NT2/D1 (cell line): ENCODE data around the gene GRAMD1B.
"Not testable (repeated sequence)": the region's sequence is repeated elsewhere in the genome, so short reads cannot be mapped to it uniquely, and the experiment has no call there.

Source experiments
- DNase-seq: peaks from one replicate; pipeline ENCODE4 v3.0.0-alpha.2; 2011; ENCODE audit warnings: low read depth, low spot score
- H3K27me3 ChIP-seq: 2 replicates; pipeline ENCODE4 v1.6.0; 2011; ENCODE audit warnings: mild to moderate bottlenecking; ENCODE audit not compliant: insufficient read length, insufficient read depth
- H3K36me3 ChIP-seq: 2 replicates; pipeline ENCODE4 v1.6.1; 2011; ENCODE audit warnings: mild to moderate bottlenecking, low read length, mixed read lengths; ENCODE audit not compliant: insufficient read depth, insufficient read length
- H3K4me1 ChIP-seq: 2 replicates; pipeline ENCODE4 v1.5.1; 2011; ENCODE audit not compliant: insufficient read depth, insufficient read length
- H3K4me3 ChIP-seq: 2 replicates; pipeline ENCODE4 v1.5.1; 2011; ENCODE audit warnings: low read depth; ENCODE audit not compliant: insufficient read length
- H3K9ac ChIP-seq: 2 replicates; pipeline ENCODE4 v1.6.0; 2011; ENCODE audit warnings: low read depth; ENCODE audit not compliant: insufficient read length
- H3K9me3 ChIP-seq: 2 replicates; pipeline ENCODE4 v1.5.1; 2011; ENCODE audit warnings: mild to moderate bottlenecking, low read length; ENCODE audit not compliant: insufficient read depth
- SUZ12 ChIP-seq: IDR thresholded peaks from 2 replicates; pipeline ENCODE4 v1.6.1; 2011; ENCODE audit not compliant: insufficient read length, insufficient read depth; ENCODE audit errors: extremely low read depth
- YY1 ChIP-seq: IDR thresholded peaks from 2 replicates; pipeline ENCODE4 v1.6.1; 2011; ENCODE audit not compliant: insufficient read length, insufficient read depth
- ZNF274 ChIP-seq: IDR thresholded peaks from 2 replicates; pipeline ENCODE4 v1.6.1; 2011; ENCODE audit warnings: mild to moderate bottlenecking, low read depth, low read length

GRAMD1B gene

DNA sequence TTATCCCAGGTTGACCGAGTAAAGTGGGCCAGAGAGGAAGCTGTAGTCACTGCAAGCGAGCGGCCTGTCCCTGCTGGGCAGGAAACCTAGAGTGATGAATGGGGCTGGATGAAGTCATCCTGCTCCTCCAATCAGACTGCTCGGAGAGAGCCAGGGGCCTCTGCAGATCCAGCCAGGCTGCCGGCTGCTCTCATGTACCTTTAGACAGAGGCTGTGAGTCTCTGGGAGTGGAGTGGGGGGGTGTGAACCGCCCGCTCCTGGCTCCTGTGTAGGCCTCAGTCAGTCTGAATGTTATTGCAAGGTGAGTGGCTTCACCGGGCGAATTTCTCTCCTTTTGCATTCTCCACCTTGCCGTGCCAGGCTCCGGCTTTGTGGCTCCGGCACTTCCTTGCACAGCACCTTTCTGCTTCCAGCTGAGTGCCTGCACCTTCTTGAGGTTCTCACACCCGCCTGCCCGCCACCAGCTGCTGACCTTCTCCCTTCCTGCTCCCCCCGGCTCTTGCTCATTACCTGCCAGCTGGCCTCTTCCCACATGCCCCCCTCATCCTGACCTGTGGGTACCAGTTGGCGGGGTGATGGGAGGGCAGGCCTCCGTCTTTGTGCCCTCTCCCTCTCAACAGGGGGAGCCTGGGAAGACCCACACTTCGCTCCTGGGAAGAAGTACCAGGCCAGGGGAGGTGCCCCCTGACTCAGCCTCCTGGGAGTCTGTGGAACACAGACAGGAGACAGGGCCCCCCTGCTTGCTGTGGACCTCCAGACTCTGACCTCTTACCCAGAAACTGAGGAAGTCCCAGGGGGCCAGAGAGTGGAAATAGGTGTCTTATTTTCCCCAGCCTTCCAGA is 79.9 kb downstream of the GRAMD1B start:
- H3K4me3 ChIP-seq = peak overlapping the region; percentile 15
- DNase-seq = peak; percentile 61
- TF ChIP-seq ZNF274 = no peak
- no peak for TF ChIP-seq YY1
- TF ChIP-seq SUZ12 = no peak
- peak overlapping the region; percentile 74 for H3K9ac ChIP-seq
- H3K4me1 ChIP-seq = peaks cover 13% of the 10 kb centered on the region
- no peaks in the 10 kb centered on the region for H3K27me3 ChIP-seq
- H3K36me3 ChIP-seq = no peaks in the 10 kb centered on the region
- no peaks in the 10 kb centered on the region for H3K9me3 ChIP-seq

DNA sequence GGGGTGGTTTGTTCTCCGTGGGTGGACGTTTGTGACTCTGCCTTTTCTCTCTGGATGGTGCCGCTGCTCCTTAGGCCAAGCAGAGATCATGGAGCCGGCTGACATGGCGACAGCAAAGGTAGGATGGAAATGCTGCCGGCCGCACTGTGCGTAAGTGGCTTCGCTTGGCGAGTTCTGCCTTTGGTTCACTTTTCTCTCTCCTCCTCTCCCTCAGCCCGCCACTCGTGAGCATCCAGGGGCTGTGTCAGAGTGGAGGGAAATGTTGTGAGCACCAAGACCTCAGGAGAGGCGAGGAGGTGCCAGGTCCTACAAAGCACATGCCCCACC is 80.5 kb downstream of the GRAMD1B start:
- H3K9ac ChIP-seq = peak overlapping the region; percentile 74
- H3K27me3 ChIP-seq = no peaks in the 10 kb centered on the region
- no peaks in the 10 kb centered on the region for H3K9me3 ChIP-seq
- H3K4me1 ChIP-seq = peaks cover 13% of the 10 kb centered on the region
- TF ChIP-seq YY1 (no peak), SUZ12 (no peak), ZNF274 (no peak)
- peak overlapping the region; percentile 15 for H3K4me3 ChIP-seq
- no peaks in the 10 kb centered on the region for H3K36me3 ChIP-seq
- DNase-seq = no peak

DNA sequence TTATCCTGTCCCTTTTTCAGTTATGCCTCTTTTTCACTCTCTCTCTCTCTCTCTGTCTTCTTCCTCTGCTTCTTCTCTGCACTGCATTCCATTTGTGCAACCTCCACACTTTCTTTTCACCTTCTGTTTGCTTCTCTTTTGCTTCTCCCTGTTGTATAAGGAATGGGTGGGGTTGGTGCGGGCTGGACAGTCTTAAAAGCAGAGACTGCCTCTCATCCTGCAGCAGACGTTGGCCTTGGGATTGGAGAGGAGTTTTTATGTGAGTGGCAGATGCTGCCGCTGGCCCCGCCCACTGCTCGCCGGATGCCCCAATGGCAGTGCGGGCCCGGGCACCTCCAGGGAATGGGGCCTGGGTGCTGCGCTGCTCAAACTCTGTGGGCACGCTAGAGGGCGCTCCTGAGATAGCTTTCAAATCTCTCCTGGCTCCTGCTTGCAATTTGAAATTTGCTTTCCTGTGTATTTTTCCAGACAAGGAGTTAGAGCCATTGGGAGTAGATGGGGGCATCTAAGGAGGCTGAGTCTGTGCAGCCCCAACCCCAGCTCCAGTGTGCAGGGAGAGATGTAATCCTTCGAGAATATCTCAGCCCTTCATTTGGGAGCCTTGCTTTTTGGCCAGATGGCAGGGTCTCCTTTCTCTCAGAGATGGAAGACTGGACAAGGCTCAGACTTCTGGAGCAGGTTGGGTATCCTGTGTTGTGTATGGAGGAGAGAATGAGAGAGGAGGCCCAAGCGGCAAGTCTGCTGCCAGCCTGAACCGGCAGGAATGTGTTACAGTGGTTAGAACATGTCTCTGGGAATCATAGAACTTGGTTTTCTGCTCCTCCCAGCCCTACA is 81.2 kb downstream of the GRAMD1B start:
- peak overlapping the region; percentile 68 for H3K9ac ChIP-seq
- peak; percentile 85 for DNase-seq
- no peaks in the 10 kb centered on the region for H3K27me3 ChIP-seq
- TF ChIP-seq YY1 = no peak
- TF ChIP-seq ZNF274 = no peak
- TF ChIP-seq SUZ12 = no peak
- no peaks in the 10 kb centered on the region for H3K9me3 ChIP-seq
- no peak overlapping the region for H3K4me3 ChIP-seq
- H3K36me3 ChIP-seq = no peaks in the 10 kb centered on the region
- H3K4me1 ChIP-seq = peaks cover 13% of the 10 kb centered on the region

DNA sequence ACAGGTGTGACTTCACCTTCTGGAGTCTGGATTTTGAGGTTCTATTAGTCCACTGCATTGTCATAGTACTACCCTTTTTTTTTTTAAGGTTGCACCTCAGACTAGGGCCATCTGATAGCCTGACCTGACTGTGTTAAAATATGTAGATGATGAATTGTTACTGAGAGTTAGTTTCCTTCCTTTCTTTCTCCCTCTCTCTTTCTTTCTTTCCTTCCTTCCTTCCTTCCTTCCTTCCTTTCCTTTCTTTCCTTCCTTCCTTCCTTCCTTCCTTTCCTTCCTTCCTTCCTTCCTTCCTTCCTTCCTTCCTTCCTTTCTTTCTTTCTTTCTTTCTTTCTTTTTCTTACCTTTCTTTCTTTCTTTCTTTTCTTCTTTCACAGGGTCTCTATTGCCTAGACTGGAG is 83.2 kb downstream of the GRAMD1B start:
- not testable (repeated sequence) for DNase-seq, H3K9ac ChIP-seq, H3K9me3 ChIP-seq, H3K4me3 ChIP-seq, H3K36me3 ChIP-seq, H3K27me3 ChIP-seq
- H3K4me1 ChIP-seq = peaks cover 13% of the 10 kb centered on the region

GRCh38 chr11:123516238-123516637 is 86.2 kb downstream of the GRAMD1B start:
- DNase-seq = no peak
- no peak overlapping the region for H3K4me3 ChIP-seq
- TF ChIP-seq ZNF274 (no peak), YY1 (no peak)
- peaks cover 8% of the 10 kb centered on the region for H3K4me1 ChIP-seq
- H3K9me3 ChIP-seq = no peaks in the 10 kb centered on the region
- H3K27me3 ChIP-seq = no peaks in the 10 kb centered on the region
- H3K9ac ChIP-seq = no peak overlapping the region
- H3K36me3 ChIP-seq = no peaks in the 10 kb centered on the region

DNA sequence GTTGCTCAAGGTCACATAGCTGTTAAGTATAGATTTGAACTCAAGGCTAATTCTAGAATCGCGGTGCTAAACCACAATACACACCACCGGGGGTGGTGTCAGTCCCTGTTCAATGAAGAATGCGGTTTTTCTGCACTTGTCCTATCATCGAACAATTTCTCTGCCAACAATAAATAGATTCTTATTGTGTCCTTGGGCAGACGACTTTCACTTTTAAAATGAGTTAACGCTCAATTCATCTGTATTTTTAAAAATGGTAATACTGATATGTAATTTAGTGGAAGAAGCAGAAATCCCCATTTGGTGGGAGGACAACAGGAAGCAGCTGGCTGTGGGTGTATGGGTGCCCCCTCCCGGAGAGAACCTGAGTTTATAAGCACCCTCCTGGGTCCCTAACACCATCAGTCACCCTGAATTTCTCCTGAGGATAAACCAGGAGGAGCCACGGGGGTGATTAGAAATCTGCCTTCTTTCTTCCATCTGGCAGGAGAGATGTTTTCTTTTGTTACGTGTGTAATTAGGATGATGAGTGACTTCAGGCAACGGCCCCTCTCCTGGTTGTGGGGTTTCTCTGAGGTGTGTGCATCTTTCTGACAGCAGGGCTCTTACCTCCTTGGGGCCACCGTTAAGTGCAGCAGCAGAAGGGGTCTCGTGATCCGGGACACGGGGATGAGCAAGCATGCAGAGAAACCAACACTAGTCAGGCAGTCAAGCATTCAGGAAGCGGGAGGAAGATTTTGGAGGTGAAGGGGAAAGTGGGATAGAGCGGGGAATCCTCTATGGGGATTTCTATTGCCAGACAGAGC is 87.7 kb downstream of the GRAMD1B start:
- H3K27me3 ChIP-seq = no peaks in the 10 kb centered on the region
- H3K4me3 ChIP-seq = no peak overlapping the region
- no peaks in the 10 kb centered on the region for H3K9me3 ChIP-seq
- no peak overlapping the region for H3K9ac ChIP-seq
- H3K4me1 ChIP-seq = peaks cover 6% of the 10 kb centered on the region
- H3K36me3 ChIP-seq = no peaks in the 10 kb centered on the region
- TF ChIP-seq SUZ12 = no peak
- DNase-seq = no peak

- DNase-seq = no peak
- Histone ChIP-seq H3K4me1 (peaks cover 6% of the 10 kb centered on the region), H3K27me3 (no peaks in the 10 kb centered on the region), H3K9ac (no peak overlapping the region), H3K9me3 (no peaks in the 10 kb centered on the region), H3K36me3 (no peaks in the 10 kb centered on the region), H3K4me3 (no peak overlapping the region)
- no peak for TF ChIP-seq ZNF274
- no peak for TF ChIP-seq YY1
Observed at GRCh38 chr11:123518496-123519054, 88.5 kb downstream of the GRAMD1B start.
